Smooth muscle cell (in vitro differentiated cells): ENCODE measurements around the gene RFTN2. TPM values are rescaled to one million over a fixed set of nuclear protein-coding genes. Genes with fewer than 3 reads are reported as not detected.
"Not testable (repeated sequence)": the region's sequence is repeated elsewhere in the genome, so short reads cannot be mapped to it uniquely, and the experiment has no call there.

Experiments
- DNase-seq: peaks from one replicate; lab custom pipeline; 2025; ENCODE audit not compliant: unreplicated experiment; lab: John Stamatoyannopoulos, UW
- H2AFZ ChIP-seq: fragments of 200-600 bp; sonication (generic); 2 replicates; pipeline ENCODE4 v1.6.0; 2016; ENCODE audit warnings: antibody characterized with exemption, low read depth, mild to moderate bottlenecking
- H3F3A ChIP-seq: fragments of 200-600 bp; sonication (generic); 2 replicates; pipeline ENCODE4 v1.6.0; 2017; ENCODE audit warnings: antibody characterized with exemption, low read depth
- H3K27ac ChIP-seq: fragments of 200-600 bp; sonication (generic); 2 replicates; pipeline ENCODE4 v1.5.1; 2016; ENCODE audit warnings: low read depth, mild to moderate bottlenecking
- H3K27me3 ChIP-seq: fragments of 200-600 bp; sonication (generic); 2 replicates; pipeline ENCODE4 v1.6.1; 2016; ENCODE audit warnings: low read depth, mild to moderate bottlenecking
- H3K36me3 ChIP-seq: fragments of 200-600 bp; sonication (generic); 2 replicates; pipeline ENCODE4 v1.5.1; 2016; ENCODE audit warnings: low read depth
- H3K4me1 ChIP-seq: fragments of 200-600 bp; sonication (generic); 2 replicates; pipeline ENCODE4 v1.5.1; 2016; ENCODE audit warnings: low read depth
- H3K4me2 ChIP-seq: fragments of 200-600 bp; sonication (generic); 2 replicates; pipeline ENCODE4 v1.6.0; 2016; ENCODE audit warnings: mild to moderate bottlenecking
- H3K4me3 ChIP-seq: fragments of 200-600 bp; sonication (generic); 2 replicates; pipeline ENCODE4 v1.5.1; 2016; ENCODE audit warnings: mild to moderate bottlenecking
- H3K79me2 ChIP-seq: fragments of 200-600 bp; sonication (generic); 2 replicates; pipeline ENCODE4 v1.6.0; 2016; ENCODE audit warnings: low read depth, mild to moderate bottlenecking
- H3K9ac ChIP-seq: fragments of 200-600 bp; sonication (generic); 2 replicates; pipeline ENCODE4 v1.6.0; 2016; ENCODE audit warnings: low read depth
- H3K9me3 ChIP-seq: fragments of 200-600 bp; sonication (generic); replicated peaks from 2 replicates; pipeline ENCODE4 v1.5.1; 2016; ENCODE audit warnings: low read depth
- H4K20me1 ChIP-seq: fragments of 200-600 bp; sonication (generic); 2 replicates; pipeline ENCODE4 v1.6.0; 2016; ENCODE audit warnings: low read depth
- CTCF ChIP-seq: fragments of 200-600 bp; sonication (generic); IDR thresholded peaks from 2 replicates; pipeline ENCODE4 v1.5.1; 2017; ENCODE audit warnings: borderline replicate concordance, mild to moderate bottlenecking, antibody characterized with exemption; ENCODE audit not compliant: insufficient read depth, poor library complexity, severe bottlenecking
- WGBS: methylation state at CpG from one replicate; pipeline ENCODE4 v1.1.7; 2016; ENCODE audit warnings: low lambda C conversion rate; 5-methylcytosine and 5-hydroxymethylcytosine counted together
- polyA plus RNA-seq: library from polyadenylated mRNA; unstranded; fragments of >200 nt; fragmentation: Nextera tagmentation; extraction: Ambion mirVana; gene quantifications from 2 replicates; pipeline ENCODE4 v1.2.1, GENCODE V29; 2016
- total RNA-seq: library from RNA; depleted of rRNA; stranded (reverse); fragments of >200 nt; gene quantifications from 2 replicates; pipeline ENCODE4 v1.2.3, GENCODE V29; 2014

Gene RFTN2
- total and polyA plus RNA-seq, 2 experiments from 2014 or later = 9.5 to 15.9 TPM

GRCh38 chr2:197710424-197711042 is 35.1 kb upstream of the RFTN2 start:
- Histone ChIP-seq H3K27me3 (no peaks in the 10 kb centered on the region), H3K79me2 (peaks cover 35% of the 10 kb centered on the region), H3K9me3 (no peaks in the 10 kb centered on the region), H3K4me1 (peaks cover 28% of the 10 kb centered on the region), H3K36me3 (no peaks in the 10 kb centered on the region), H3K4me2 (no peak overlapping the region), H3K9ac (no peak overlapping the region), H3K4me3 (no peak overlapping the region), H4K20me1 (no peaks in the 10 kb centered on the region), H2AFZ (no peak overlapping the region), H3K27ac (no peak overlapping the region), H3F3A (no peaks in the 10 kb centered on the region)
- DNase-seq = no peak
- TF ChIP-seq CTCF = no peak

- H3K9ac ChIP-seq, H3K4me3 ChIP-seq, H3K36me3 ChIP-seq, H2AFZ ChIP-seq, H3K27me3 ChIP-seq, DNase-seq, H3F3A ChIP-seq, H3K27ac ChIP-seq, H3K9me3 ChIP-seq, H4K20me1 ChIP-seq: not testable (repeated sequence)
- 88% methylated on average over 7 of the region's 7 CpGs for WGBS
- Histone ChIP-seq H3K4me1 (peaks cover 33% of the 10 kb centered on the region), H3K4me2 (peak overlapping the region; percentile 100), H3K79me2 (peaks cover 35% of the 10 kb centered on the region)
Observed at GRCh38 chr2:197709140-197709539, 33.8 kb upstream of the RFTN2 start.

GRCh38 chr2:197708331-197708730 is 32.9 kb upstream of the RFTN2 start:
- Histone ChIP-seq H3K4me3 (peak overlapping the region; percentile 83), H3K36me3 (no peaks in the 10 kb centered on the region), H3K4me1 (peaks cover 33% of the 10 kb centered on the region), H3K4me2 (peak overlapping the region; percentile 100), H4K20me1 (no peaks in the 10 kb centered on the region), H3K9me3 (no peaks in the 10 kb centered on the region), H2AFZ (no peak overlapping the region), H3F3A (no peaks in the 10 kb centered on the region), H3K9ac (no peak overlapping the region), H3K27me3 (no peaks in the 10 kb centered on the region), H3K79me2 (peaks cover 35% of the 10 kb centered on the region), H3K27ac (peak overlapping the region; percentile 24)
- WGBS = 31% methylated on average over 2 of the region's 2 CpGs
- TF ChIP-seq CTCF = no peak
- DNase-seq = no peak

- Histone ChIP-seq H3K27ac (peak overlapping the region; percentile 24), H3K27me3 (no peaks in the 10 kb centered on the region), H3K4me3 (peak overlapping the region; percentile 83), H3K9me3 (no peaks in the 10 kb centered on the region), H4K20me1 (no peaks in the 10 kb centered on the region), H3F3A (no peaks in the 10 kb centered on the region), H3K4me2 (peak overlapping the region; percentile 100), H3K36me3 (no peaks in the 10 kb centered on the region), H3K4me1 (peaks cover 33% of the 10 kb centered on the region), H3K9ac (no peak overlapping the region), H2AFZ (peak overlapping the region; percentile 84), H3K79me2 (peaks cover 35% of the 10 kb centered on the region)
- no peak for DNase-seq
- 11% methylated on average over 4 of the region's 4 CpGs for WGBS
- peak; percentile 66 for TF ChIP-seq CTCF
Observed at GRCh38 chr2:197707316-197708213, 32.2 kb upstream of the RFTN2 start.
